Body of pancreas (tissue), 4 donors: ENCODE measurements around the gene SP2.

Source experiments
- CTCF ChIP-seq, 7 experiments: fragments of 450-650 bp in 4 of 7; fragments of 200-600 bp in 3 of 7; sonication (generic) in 3 of 7; IDR thresholded peaks; one replicate each; pipeline ENCODE4 v1.5.1; 2016 to 2019; ENCODE audit warnings: antibody characterized with exemption in 7 of 7
- POLR2A ChIP-seq, 3 donors: fragments of 450-650 bp; IDR thresholded peaks; one replicate each; pipeline ENCODE4 v1.6.1; 2016; ENCODE audit warnings: antibody characterized with exemption in 3 of 3, mild to moderate bottlenecking in 2 of 3

GRCh38 chr17:47942096-47942510, 46.1 kb downstream of the SP2 start:
- TF ChIP-seq POLR2A (IDR thresholded peaks at IDR 0.05) = no peak
- no peak for TF ChIP-seq CTCF (IDR thresholded peaks at IDR 0.05)
